GM20431 (cell line): Measurements from ENCODE around the gene KCNA1.

Experiments used
- in situ Hi-C: fragments of 300-500 bp; cut with MseI, MboI; formaldehyde crosslinking; loops from one replicate; pipeline ENCODE4 v1.15.0; 2020; ENCODE audit warnings: low sequenced_read_pairs; ENCODE audit not compliant: unreplicated experiment

KCNA1 gene

DNA sequence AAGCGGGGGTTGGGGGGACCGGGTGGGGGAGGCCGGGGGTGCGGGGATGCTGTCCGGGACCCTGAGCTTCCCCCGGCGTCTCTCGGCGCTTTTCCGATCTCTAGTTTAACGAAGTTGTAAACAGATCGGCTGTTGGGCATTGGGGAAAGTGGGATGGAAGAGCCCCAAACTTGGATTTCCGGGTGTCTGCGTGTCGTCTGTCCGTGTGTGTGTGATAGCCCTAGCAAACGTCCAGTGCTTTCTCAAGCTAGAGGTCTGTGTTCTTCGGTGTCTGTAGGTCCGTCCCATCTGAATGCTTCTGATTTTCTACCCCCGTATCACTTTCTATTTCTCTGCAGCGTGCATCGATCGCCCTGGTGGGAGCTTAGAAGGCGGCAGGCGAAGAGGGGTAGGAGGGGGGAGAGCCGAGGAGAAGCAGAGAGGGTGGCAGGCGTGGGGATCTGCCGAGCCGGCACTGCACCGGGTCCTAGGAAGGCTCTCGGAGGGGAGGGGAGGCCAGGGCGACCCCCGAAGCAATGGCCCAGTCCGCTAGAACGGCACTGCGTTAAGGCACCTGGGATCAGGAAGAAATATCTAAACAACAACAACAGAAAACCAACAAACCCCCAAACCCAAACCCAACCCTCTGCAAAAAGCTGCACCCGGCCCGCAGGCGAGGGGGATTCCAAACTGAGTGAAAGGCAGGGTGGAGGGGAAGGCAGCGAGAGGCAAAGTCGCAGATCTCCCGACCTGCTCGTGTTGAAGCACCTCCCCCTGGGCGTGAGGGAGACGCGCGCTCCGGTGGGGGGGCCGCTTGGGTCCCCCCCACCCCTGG is 1.0 kb downstream of the KCNA1 start:
- in situ Hi-C loops: no loop called here

- in situ Hi-C loops: no loop called here
Measured at GRCh38 chr12:4911316-4911994, 1.8 kb downstream of the KCNA1 start.

- in situ Hi-C loops: no loop called here
Measured at GRCh38 chr12:4914720-4915119, 5.0 kb downstream of the KCNA1 start.

DNA sequence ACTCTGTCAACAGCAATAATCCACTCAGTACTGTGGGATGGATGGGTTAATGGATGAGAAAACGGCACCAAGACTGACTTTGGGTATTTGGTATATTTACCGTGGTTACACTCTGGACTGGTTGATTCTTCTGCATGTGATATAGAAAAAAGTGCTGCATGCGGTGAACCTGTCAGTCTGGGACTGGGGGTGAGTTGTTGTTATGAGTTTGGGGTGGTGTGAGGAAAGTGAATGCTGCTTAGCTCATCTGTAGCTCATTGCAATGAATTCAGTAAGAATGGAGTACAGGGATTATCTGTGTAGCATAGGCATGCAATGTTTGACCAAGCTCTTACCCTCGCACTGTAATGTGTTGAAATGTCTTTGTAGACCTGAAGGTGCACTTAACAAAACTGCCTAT is 6.0 kb downstream of the KCNA1 start:
- in situ Hi-C loops: no loop called here

GRCh38 chr12:4918950-4919660 is 9.4 kb downstream of the KCNA1 start:
- in situ Hi-C loops: no loop called here

GRCh38 chr12:4932576-4932975 is 22.9 kb downstream of the KCNA1 start:
- in situ Hi-C loops: no loop called here

DNA sequence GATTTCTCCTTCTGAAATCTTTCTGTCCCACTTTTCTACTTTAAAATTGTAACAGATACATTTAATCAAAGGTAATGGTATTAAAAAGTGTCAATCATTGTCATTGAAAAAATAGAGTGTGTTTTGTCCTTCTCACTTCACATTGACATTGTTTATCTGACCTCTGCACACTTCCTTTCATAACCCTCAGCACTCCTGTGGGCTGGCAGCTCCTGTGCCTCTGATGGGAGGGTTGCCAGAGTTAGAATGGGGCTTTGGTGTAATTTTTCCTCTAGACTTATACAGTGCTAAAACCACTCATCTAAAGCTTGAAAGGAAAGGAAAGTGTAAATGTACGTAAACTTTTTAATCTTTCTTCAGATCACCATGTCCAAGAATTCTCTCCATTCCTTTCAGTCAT is 23.7 kb downstream of the KCNA1 start:
- in situ Hi-C loops: no loop called here

DNA sequence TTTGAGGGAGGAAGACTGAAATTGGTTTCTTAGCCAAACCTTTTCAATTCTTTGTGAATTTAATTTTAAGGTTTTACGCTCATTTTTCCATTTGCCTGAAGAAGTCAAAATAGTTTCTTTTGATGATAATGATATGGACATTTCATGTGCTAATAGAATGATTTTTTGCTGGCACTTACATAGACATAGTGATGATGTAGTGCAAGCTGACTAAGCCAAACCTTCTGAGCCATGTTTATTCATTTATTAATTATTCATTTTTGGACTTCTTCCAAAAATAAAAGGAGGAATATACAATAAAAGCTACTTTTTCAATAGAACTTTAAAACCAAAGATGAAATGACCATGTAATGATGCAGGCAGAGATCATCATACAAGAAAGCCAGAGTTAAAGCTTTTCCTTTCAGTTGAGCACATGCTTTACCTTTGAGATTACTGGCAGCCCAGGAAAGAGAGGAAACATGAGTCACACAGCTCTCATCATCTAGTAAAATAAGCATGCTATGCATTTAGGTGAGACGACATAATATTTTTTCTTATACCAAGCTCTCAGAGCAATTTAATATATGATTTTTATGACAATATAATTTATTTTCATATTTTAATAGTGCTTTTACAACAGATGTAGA is 24.8 kb downstream of the KCNA1 start:
- in situ Hi-C loops: no loop called here

GRCh38 chr12:4938900-4939299 is 29.2 kb downstream of the KCNA1 start:
- in situ Hi-C loops: no loop called here

DNA sequence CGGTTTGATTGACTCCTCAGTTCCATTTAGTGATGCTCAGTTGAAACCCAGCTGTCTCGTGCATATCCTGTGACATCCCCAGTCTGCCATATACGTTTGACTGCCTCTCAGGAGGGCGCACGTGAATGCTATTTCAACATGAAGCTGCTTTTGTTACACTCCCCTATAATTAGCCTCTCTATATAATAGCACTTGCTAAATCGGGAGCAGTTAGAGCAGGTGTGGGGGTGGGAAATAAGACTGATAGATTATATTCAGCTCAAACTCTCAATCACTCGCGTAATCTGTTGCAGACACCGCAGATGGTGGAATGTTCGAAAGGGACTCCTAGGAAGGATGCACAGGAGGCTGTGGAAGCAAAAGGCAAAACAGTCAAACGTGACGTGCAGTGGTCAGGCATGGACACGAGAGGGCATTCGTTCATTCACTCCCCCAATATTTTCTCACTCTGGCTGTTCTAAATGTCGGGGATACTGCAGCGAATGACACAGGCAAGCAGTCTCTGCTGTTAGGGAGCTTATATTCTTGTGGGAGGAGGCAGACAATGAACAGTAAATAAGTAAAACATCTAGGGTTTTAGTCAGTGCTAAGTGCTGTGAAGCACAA is 29.8 kb downstream of the KCNA1 start:
- in situ Hi-C loops: no loop called here

DNA sequence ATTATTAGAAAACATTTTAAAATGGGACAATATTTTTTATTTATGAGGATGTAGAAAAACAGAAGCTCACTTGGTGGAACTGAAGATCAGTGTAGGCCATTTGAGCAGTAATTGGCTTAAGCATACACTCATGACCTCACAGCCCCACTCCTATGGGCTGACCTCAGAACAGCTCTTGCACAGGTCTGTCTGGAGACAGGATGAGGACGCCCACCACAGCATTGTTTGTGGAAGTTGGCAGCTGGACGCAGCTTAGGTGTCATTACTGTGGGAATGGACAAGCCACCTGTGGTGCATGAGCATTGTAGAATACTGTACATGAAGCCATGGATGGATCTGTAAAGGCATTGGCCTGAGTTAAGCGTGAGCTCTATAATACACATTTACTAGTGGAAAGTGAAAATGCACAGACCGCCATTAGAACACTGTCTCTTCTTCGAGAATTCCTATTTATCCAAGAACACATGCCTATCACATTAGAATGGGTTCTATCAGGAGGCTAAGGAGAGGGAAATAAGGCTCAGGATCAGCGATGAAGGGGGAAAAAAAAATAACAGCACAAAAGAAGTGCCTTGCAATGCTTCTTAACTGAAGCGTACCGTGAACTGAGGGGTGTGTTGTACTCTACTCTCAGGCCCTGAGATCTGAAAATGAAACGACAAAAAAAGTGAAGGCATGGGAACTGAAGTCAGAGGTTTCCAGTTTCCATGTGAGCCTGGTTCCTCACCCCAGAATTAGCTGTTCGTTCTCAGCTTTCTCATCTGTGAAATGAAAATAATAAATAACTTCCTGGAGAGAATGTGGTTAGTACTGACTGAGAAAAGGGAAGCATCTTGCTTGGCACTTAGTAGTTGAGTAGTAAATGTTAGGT is 33.6 kb downstream of the KCNA1 start:
- in situ Hi-C loops: no loop called here

DNA sequence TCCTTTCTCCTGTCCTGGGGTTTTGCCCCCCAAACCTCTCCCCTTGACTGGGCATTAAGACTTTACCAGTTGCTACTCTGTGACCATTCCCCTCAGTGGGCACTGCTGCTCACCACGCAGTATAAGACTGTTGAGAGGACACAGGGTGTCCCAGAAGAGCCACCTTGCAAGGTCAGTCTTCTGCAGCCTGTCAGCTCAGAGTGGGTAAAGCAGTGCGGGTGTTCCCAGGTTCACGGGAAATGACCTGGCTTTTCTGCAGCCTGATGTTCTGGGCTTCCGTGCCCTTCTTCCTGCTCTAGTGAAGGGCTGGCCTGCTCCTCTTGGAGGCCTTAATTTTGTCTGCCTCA is 34.2 kb downstream of the KCNA1 start:
- in situ Hi-C loops: no loop called here

GRCh38 chr12:4947253-4947652 is 37.5 kb downstream of the KCNA1 start:
- in situ Hi-C loops: no loop called here

- in situ Hi-C loops: no loop called here
Measured at GRCh38 chr12:4951083-4951482, 41.4 kb downstream of the KCNA1 start.

DNA sequence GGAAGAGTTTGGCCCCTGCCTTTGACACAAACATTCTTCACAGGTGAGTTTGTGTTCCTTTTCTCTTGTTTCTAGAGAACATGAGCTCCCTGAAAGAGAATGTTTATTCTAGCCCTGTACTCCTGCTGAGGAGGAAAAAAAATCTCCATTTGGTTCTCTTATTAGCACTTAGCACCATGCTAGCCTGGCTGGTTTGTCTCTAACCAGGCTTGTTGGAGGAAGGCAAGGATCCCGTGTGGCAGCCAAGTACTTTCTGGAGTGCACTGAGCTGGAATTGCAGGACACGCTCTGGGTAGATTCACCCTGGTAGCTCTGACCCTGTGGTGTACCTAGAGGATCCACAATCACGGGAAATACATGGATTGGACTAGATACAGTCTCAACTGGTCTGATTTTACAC is 41.9 kb downstream of the KCNA1 start:
- in situ Hi-C loops: no loop called here

GRCh38 chr12:4954621-4955354 is 45.1 kb downstream of the KCNA1 start:
- in situ Hi-C loops: no loop called here

DNA sequence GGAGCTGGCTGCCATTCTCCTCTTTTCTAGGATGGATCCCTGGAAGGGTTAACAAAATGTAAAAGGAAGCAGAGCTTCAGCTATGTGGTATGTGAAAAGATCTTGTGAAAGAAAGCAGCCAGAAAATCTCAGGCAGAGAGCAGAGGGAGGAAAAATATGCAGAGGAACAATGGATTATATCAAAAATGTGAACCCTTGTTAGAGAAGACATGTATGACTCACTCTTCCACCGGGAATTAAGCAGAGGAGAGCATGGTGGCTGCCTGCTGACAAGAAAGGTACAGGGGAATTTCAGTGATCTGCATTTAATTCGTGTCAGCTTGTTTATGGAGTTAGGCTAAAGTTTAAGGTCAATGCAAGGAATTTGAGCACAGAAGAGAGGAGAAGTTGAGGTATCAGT is 46.3 kb downstream of the KCNA1 start:
- in situ Hi-C loops: no loop called here

DNA sequence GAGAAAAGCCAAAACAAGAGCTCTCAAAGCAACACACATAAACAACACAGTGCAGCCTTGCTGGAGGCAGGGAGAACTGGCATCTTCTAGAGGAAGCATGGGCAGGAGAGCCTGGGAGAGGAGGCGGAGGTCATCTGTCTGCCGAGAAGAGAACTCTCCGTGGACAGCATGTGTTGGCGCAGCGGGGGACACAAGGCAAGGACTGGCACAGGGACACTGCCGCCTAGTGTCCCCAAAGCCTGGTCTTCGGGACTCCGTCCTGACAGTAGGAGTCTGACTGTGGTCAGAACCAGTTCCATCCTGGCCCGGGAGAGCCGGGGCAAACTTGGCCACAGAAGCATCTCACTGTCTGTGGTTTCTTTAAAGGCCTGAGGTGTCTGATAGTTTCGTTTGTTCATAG is 47.3 kb downstream of the KCNA1 start:
- in situ Hi-C loops: no loop called here

DNA sequence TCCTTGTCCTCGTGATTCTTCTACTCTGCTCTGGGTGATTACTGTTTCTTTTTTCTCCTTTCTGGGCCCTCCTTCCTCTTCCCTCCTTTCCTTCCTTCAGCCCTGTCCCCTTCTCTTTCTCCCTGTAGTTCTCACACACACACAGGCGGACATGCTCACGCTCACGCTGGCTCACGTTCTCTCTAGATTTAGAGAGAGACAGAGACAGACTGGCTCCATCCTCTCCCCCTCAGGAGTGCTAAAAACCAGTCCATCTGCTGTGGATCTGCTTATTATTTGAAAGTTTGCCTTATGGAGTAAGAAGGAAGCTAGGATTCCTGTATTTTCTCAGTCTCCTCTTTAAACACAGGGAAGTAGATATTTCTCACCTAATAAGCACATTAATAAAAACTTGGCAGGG is 48.1 kb downstream of the KCNA1 start:
- in situ Hi-C loops: no loop called here
